Measurements from ENCODE around the gene KATNAL2.
"Not testable (repeated sequence)": the region's sequence is repeated elsewhere in the genome, so short reads cannot be mapped to it uniquely, and the experiment has no call there.

Gene KATNAL2

GRCh38 chr18:47032945-47033344 lies 115.5 kb downstream of the KATNAL2 start:
- no peak for DNase-seq (ENCODE audit: low read depth in 1 of 2, low spot score in 1 of 2)

GRCh38 chr18:47034591-47034990 lies 117.2 kb downstream of the KATNAL2 start:
- not testable (repeated sequence) for DNase-seq (ENCODE audit: low read depth in 1 of 2, low spot score in 1 of 2)

- DNase-seq (ENCODE audit: low read depth in 1 of 2, low spot score in 1 of 2), result no peak
Observed at GRCh38 chr18:47035156-47035671, 117.8 kb downstream of the KATNAL2 start, which contains the start of gene ELOA2. TSS of gene ELOA2 (minus strand) at chr18:47035621. CDS start at chr18:47035264, 357 bp downstream.

GRCh38 chr18:47036298-47036874 lies 119.0 kb downstream of the KATNAL2 start:
- DNase-seq (ENCODE audit: low read depth in 1 of 2, low spot score in 1 of 2), result no peak

GRCh38 chr18:47036927-47037578 lies 119.7 kb downstream of the KATNAL2 start:
- no peak for DNase-seq (ENCODE audit: low read depth in 1 of 2, low spot score in 1 of 2)

- no peak for DNase-seq (ENCODE audit: low read depth in 1 of 2, low spot score in 1 of 2)
Observed at GRCh38 chr18:47040982-47041381, 123.6 kb downstream of the KATNAL2 start.

- DNase-seq (ENCODE audit: low read depth in 1 of 2, low spot score in 1 of 2), result no peak
Observed at GRCh38 chr18:47050468-47050867, 133.1 kb downstream of the KATNAL2 start.

GRCh38 chr18:47054369-47054768 lies 137.0 kb downstream of the KATNAL2 start:
- no peak for DNase-seq (ENCODE audit: low read depth in 1 of 2, low spot score in 1 of 2)

GRCh38 chr18:47062471-47062870 lies 145.1 kb downstream of the KATNAL2 start:
- DNase-seq (ENCODE audit: low read depth in 1 of 2, low spot score in 1 of 2), result no peak

- DNase-seq (ENCODE audit: low read depth in 1 of 2, low spot score in 1 of 2), result no peak
Observed at GRCh38 chr18:47063096-47063495, 145.7 kb downstream of the KATNAL2 start.

- DNase-seq (ENCODE audit: low read depth in 1 of 2, low spot score in 1 of 2), result no peak
Observed at GRCh38 chr18:47067648-47068047, 150.2 kb downstream of the KATNAL2 start.

GRCh38 chr18:47075098-47075883 lies 157.9 kb downstream of the KATNAL2 start:
- no peak for DNase-seq (ENCODE audit: low read depth in 1 of 2, low spot score in 1 of 2)

GRCh38 chr18:47077111-47077510 lies 159.7 kb downstream of the KATNAL2 start:
- no peak for DNase-seq (ENCODE audit: low read depth in 1 of 2, low spot score in 1 of 2)

- no peak for DNase-seq (ENCODE audit: low read depth in 1 of 2, low spot score in 1 of 2)
Observed at GRCh38 chr18:47080872-47081271, 163.5 kb downstream of the KATNAL2 start.

- no peak for DNase-seq (ENCODE audit: low read depth in 1 of 2, low spot score in 1 of 2)
Observed at GRCh38 chr18:47081578-47081977, 164.2 kb downstream of the KATNAL2 start.

- no peak for DNase-seq (ENCODE audit: low read depth in 1 of 2, low spot score in 1 of 2)
Observed at GRCh38 chr18:47087676-47088075, 170.3 kb downstream of the KATNAL2 start.

- DNase-seq (ENCODE audit: low read depth in 1 of 2, low spot score in 1 of 2), result no peak
Observed at GRCh38 chr18:47095810-47096209, 178.4 kb downstream of the KATNAL2 start.

- peak; percentile 26 to 32 for DNase-seq (ENCODE audit: low read depth in 1 of 2, low spot score in 1 of 2)
Observed at GRCh38 chr18:47100212-47100831, 182.9 kb downstream of the KATNAL2 start.

- DNase-seq (ENCODE audit: low read depth in 1 of 2, low spot score in 1 of 2), result no peak
Observed at GRCh38 chr18:47108373-47108772, 191.0 kb downstream of the KATNAL2 start.

- no peak for DNase-seq (ENCODE audit: low read depth in 1 of 2, low spot score in 1 of 2)
Observed at GRCh38 chr18:47108998-47109405, 191.6 kb downstream of the KATNAL2 start.

GRCh38 chr18:47109720-47110119 lies 192.3 kb downstream of the KATNAL2 start:
- DNase-seq (ENCODE audit: low read depth in 1 of 2, low spot score in 1 of 2), result no peak

Measured in activated T-helper 1 cell treated with anti-CD3 and anti-CD28 coated beads, Interleukin-2, amount 50 U/mL, for 16 hours (primary cell).